Stimulated activated CD4-positive, alpha-beta T cell treated with anti-CD3 and anti-CD28 coated beads, Interleukin-15, amount 100 ng/mL, for 1 hour (primary cell): Measurements from ENCODE around the gene CMAS.
"Not testable (repeated sequence)": the region's sequence is repeated elsewhere in the genome, so short reads cannot be mapped to it uniquely, and the experiment has no call there.

Source experiments
- DNase-seq, 2 donors: peaks; one replicate each; pipeline ENCODE4 v3.0.0-alpha.2; 2020; ENCODE audit warnings: low read depth in 1 of 2, low spot score in 1 of 2

The CMAS gene

DNA sequence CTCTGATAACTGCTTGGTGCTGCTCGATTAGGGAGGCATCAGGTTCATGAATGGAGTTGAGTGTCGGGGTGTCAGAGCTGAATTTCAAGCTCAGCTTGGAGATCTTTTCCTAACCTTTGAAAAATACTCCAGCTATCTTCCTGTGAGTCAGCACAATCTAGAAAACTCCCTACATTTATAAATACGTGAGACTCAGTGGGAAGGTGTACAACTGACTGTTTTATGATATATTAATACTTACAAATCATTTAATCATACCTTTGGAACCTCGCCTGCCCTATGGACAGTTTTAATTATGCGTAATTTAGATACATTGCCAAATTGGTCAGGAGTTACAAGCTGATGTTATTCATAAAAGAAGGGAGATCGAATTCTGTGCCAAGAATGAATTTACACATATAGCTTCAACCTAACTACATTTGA, 961 bp downstream of the CMAS start:
- DNase-seq = no peak

DNA sequence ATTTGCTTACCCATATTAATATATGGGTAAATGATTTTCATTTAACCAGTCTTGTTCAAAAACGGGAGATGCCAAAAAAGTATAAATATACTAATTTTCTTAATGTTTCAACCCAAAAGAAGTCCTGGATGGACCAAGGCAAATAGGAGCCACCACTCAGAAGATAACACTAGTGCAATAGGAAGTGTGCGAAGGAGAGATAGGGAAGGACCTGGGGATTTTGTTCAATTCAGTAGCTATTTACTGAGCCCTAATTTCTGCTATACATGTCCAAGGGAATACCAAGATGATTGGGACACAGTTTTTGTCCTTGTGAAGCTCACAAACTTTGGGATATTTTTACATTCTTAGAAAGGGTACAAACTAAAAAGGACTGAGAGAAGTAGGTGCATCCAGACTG, 1.5 kb downstream of the CMAS start:
- no peak for DNase-seq

DNA sequence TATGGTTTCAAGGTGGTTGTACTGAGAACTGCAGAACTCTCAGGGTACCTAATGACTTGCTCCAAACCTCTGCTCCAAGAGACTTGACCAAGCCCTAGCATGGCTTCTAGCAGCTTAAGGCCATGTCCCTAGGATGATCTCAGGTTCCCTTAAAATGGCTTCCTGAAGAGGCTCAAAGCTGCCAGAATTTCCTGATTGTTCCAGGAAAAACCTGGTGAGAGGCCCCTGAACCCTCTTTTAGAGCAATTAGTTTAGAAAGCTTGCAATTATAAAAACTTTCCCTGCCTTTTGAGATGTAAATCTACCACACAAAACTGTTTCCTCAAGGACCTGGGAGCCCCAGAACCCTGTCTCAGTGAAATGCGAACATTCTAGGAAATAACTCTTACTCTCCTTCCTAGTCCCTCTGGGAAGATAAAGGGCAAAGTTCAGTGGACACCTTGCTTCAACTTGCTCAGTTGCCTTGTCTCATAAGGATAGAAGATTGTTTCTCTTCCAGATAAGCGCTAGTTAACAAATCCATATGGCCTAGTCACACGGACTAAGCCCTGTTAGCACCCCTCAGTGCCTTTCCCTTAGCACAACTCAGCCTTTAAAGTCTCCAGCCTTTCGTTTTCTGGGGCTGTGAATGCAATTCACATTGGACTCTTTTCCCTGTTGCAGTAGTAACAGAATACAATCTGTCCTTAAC, 2.5 kb downstream of the CMAS start:
- DNase-seq = no peak

DNA sequence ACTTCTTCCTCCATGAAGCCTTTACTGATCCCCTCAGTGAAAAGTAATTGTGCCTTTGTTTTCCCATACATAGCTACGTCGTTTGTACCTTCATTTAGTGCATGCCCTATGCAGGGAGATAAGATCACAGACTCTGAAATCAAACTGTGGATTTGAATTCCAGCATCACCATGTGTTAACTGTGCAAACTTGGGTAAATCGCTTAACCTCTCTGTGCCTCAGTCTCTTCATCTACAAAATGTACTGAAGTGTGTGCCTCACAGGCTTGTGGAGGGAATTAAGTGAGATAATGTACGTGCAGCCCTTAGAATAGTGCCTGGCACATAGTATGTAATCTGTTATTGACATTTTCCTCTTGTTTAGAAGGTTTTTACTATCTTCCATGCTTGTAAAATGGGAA, 4.1 kb downstream of the CMAS start:
- no peak for DNase-seq

DNA sequence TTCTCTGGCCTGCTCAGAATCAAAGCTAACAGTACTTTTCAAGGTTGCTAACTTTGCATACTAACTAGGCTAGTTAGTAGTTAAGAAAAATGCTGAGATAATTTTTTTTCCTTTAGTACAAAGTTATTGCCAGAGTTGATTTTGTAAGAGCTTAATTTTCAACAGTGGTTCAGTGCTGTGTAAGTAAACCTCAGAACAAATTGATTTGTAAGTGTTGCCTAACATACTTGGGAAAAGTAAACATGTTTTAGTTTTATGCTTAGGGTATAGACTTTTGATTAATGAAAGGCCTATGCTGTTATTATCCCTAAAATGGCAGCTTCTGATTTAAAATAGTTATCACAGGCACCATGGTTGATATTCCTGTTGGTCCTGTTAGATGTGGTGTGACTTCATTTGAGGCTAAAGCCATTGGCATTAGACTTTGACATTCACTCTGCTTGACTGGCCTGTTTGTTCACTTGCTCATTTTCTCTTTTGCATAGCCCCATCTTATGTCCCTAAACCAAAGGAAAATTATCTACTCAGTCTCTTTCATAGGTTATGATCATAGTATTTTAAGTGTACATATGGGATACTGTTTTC, 5.2 kb downstream of the CMAS start:
- no peak for DNase-seq

DNA sequence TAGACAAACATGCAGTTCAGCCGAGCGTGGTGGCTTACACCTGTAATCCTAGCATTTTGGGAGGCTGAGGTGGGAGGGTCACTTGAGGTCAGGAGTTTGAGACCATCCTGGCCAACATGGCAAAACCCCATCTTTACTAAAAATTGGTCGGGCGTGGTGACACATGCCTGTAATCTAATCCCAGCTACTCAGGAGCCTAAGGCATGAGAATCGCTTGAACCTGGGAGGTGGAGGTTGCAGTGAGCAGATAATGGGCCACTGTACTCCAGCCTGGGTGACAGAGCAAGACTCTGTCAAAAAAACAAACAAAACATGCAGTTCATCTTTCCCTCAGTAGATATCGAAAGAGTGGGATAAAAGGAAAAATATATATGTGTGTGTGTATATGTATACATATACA, 7.0 kb downstream of the CMAS start:
- DNase-seq = not testable (repeated sequence)

DNA sequence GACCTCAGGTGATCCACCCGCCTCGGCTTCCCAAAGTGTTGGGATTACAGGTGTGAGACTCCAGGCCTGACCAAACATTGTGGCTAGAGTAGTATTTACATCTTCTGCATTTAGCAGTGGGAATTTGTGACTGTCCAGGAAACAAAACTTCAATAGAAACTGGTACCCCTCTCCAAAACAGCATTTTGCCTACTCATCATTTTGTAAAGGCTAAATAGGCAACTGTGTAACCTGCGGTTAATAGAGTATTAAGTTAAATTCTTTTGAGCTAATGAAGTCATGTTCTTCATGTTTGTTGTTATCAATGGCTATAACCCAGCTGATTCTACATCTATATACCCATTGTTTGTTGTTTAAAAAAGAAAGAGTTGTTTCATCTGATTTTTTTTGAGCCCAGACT, 8.1 kb downstream of the CMAS start:
- DNase-seq = no peak

DNA sequence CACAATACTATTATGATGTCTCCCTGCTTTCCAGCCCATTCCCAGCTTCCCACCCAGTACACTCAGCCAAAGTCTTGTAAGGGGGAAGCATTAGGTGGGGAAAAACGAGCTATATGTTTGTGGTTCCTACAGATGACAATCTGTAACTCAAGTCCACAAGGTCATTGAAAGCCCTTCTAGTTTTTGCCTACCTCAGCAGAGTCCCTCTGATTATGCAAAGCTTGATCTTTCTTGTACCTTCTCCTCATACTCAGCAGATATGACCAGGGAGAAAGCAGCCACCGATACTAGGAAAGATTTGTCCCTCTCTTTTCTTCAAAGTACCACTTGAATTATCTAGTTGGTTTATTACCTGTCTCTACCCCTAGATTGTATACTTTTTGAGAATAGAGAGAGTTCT, 10.6 kb downstream of the CMAS start:
- no peak for DNase-seq

DNA sequence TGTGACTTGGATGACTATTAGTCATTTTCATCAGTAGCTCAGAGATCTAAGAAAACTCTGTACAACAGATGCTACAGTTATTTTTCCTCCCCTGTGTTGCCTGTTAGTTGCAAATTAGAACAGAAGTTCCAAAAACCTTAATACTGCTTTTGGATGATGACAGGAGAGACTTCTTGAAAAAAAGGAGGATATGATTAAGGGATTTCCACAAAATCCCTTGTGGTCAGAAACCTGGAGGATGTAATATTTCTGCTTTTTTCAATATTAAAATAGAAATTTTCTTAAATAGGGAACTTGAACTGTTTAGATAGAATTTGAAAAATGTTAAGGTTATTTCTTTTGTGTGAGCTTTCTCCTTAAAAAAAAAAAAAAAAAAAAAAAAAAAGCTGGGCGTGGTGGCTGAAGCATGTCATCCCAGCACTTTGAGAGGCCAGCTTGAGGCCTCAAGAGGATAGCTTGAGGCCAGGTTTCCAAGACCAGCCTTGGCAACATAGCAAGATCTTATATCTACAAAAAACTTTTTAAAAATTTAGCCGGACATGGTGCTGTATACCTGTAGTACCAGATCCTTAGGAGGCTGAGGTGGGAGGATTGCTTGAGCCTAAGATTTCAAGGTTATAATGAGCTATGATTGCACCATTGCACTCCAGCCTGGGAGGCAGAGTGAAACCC, 14.1 kb downstream of the CMAS start:
- no peak for DNase-seq

DNA sequence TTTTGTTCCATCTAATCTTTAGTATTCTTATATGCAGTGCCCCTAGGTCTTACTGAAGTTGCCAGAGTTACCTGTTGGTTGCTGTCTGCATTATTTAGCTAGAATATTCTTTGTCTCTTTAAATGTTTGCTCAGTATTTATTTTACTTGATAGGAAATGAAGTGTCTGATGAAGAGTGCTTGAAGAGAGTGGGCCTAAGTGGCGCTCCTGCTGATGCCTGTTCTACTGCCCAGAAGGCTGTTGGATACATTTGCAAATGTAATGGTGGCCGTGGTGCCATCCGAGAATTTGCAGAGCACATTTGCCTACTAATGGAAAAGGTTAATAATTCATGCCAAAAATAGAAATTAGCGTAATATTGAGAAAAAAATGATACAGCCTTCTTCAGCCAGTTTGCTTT, 18.9 kb downstream of the CMAS start:
- DNase-seq = no peak

DNA sequence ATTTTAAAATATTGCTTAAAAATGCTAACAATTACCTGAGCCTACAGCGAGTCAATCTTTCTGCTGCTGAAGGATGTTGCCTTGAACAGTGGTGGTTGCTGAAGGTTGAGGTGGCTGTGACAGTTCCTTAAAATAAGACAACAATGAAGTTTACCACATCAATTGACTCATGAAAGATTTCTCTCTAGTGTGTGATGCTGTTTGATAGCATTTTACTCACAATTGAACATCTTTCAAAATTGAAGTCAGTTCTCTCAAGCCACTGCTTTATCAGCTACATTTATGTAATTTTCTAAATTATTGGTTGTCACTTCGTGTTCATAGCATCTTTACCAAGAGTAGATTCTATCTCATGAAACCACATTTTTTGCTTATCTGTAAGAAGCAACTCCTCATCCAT, 20.3 kb downstream of the CMAS start:
- no peak for DNase-seq

DNA sequence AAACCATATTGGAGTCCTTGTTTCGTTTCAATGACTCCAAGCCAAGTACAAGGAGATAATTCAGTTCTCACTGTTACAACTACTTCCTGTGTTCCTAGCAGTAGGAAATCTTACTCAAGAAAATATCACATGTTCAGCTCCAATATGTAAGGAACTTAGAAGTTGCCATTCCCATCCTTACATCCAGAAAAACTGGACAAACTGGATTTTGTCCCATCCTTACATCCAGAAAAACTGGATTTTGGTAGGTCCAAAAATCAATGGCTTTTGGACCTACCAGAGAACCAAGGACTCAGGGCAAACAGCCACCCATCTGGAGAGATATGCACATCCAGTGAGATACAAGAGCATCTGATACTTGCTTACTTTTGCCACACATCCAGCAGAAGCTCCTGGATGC, 23.8 kb downstream of the CMAS start:
- no peak for DNase-seq

DNA sequence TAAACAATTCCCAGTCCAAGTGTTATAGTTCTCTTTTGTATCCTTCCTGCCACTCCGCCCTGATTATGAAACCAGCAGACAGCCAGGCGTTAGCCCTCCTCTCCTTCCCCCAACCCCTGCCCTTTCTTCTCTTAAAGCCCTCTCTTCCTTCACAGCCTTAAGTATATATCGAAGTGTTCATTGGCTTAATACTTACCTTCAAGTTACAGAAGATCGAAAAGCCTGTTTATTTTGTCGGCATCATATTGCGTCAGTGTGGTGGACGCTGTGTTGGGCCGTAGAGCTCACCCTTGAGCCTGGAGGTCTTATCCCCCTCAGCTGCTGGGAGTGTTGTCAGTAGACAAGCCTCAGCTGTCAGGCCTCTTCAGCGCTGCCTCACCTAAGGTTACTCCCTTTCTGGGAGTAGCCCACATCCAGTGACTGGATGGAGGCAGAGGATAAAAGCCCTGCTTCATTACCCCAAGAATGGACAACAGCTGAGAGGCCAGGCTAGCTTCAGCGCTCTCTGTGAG, 36.2 kb downstream of the CMAS start:
- no peak for DNase-seq

DNA sequence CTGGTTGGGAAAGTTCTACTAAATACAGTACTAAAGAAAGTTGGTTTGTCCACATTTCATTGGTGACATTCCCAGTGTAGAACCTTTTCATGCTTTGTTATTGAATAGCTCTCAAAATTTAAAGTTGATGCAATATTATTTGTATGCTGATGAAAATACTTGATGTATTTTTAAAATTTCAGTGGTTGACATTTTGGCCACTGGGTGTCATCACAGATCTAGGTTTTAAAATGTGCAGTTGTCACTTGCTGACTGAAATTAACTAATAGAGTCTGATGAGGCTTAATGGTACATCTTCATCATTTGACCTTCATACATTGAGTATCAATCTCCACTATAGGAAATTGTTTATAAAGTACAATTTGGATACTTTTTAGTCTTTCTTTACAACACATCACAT, 37.1 kb downstream of the CMAS start:
- DNase-seq = no peak

DNA sequence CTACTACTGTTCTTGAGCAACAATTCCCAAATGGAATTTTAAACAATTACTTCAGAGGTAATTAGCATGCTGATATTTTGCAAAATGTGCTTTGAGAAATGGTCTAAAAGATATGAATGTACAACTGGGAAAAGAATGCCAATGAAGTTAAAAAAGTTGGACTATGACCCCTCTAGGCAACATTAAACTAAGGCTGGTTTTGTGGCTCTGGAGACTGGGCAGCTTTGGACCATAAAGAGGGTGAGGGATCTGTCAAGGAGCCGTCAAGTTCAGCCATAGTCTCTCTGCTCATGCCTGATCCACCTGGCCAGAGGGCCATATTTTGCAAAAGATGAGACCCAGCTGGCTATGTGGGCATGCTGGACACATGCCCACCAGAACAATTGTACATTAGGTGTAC, 38.8 kb downstream of the CMAS start:
- no peak for DNase-seq

DNA sequence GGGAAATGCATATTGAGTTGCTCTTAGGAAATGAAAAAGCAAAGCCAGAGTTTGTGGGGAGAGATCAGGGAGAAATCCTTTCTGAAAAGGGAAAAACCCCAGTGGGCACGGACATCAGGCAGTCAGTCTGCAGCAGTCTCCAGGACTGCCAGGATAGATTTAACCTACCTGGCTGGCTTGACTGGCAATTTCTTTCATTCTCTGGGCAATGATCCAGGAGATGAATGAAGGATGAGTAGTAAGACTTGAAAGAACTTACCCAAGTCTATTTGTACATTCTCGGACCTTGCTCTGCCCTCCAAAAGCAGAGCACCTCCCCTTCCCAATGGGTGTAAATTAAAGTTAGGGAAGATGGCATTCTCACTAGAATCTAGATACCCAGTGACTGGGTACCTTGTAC, 42.9 kb downstream of the CMAS start:
- no peak for DNase-seq

DNA sequence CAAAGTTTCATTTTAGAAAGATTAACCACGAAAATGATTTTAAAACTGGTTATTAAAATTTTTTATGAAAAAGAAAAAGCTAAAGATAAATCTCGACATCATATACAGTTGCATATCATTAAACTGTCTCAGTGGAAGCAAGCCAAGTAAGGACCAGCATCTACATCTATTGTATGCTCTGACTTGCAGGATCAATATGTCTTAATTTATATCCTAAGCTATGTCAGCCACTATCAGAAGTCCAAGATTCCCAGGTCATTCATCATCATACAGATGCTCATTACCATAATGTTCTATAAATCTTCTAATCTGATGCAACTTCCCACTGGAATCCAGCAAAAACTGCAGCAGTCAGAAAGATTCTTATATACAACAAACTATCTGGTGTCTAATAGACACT, 43.5 kb downstream of the CMAS start:
- no peak for DNase-seq

DNA sequence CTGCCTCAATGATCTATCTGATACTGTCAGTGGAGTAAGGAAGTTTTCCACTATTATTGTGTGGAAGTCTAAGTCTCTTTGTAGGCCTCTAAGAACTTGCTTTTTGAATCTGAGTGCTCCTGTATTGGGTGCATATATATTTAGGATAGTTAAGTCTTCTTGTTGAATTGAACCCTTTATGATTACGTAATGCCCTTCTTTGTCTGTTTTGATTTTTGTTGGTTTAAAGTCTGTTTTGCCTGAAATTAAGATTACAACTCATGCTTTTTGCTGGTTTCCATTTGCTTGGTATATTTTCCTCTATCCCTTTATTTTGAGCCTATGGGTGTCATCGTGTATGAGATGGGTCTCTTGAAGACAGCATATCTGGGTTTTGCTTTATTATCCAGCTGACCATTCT, 53.0 kb downstream of the CMAS start:
- not testable (repeated sequence) for DNase-seq

DNA sequence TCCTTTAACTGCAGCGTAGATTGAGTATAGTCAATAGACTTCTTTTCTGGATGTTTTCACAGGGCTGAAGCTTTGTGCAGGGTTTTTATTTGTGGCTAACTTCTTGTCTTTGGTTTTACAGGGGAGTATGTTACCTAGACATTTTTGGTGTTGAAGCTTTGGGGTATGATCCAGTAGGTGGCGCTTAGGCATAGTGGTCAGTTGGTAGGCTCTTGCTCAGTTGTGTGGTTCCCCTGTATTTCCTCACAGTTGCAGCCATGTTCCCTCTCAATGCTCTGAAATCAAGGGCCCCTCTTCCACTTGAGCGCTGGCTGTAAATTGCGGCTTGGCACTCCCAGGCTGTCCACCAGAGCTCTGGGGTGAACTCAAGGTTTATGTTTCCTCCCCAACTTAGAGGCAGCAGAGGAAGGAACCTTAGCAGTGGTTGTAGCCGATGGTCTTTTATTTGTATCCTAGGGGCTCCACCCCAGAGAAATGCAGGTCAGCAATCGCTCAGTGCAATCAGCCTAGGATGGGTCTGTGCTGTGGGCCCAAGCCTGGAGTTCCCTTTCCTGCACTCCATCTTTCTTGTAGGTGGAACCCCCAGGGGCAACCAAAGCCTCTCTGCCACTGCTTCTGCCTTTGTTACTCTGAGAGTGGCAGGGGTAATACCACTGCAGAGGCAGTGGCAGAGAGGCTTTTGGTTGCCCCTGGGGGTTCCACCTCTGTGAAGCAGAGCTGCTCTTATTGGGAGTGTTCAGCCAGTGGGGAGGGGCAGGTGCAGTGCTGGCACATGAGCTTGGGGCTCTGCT, 55.1 kb downstream of the CMAS start:
- no peak for DNase-seq

DNA sequence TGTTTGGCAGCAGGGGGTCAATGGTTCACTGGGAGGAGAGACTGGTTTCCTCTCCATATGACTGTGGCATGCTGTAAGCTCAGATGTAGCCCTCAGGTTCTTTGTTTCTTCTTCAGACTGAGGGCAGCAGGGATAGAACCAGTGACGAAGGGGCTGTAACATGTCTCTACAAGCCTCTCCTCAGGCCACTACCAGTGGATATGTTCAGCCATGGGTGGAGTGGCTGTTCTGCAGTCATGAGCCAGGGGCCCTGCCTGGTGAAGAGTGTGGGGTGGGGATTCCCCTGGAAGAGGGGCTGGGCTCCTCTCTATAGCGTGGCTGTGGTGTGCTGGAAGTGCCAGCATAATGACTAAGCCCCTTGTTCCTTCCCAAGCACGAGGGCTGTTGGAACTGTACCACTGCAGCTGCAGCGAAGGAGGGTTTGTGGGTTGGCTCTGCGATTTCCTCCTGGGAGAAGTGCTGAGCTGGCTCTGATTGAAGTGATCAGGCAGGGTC, 55.8 kb downstream of the CMAS start:
- DNase-seq = no peak

DNA sequence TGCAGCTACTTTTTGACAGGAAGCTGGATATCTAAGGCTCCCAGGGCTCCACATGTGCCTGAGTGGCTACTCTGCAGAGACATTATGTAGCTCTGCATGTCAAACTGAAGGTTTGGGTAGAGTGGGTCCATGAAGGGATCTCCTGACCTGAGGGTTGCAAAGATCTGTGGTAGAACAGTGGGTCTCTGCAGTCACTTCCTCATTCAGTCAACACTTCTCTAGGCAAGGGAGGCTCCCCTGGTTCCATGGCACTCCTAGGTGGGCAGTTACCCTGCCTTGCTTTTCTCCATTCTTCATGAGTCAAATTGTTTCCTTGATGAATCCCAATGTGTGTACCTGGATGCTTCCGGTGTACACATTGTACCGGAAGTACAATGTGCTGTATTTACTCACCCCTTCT, 57.4 kb downstream of the CMAS start:
- no peak for DNase-seq

DNA sequence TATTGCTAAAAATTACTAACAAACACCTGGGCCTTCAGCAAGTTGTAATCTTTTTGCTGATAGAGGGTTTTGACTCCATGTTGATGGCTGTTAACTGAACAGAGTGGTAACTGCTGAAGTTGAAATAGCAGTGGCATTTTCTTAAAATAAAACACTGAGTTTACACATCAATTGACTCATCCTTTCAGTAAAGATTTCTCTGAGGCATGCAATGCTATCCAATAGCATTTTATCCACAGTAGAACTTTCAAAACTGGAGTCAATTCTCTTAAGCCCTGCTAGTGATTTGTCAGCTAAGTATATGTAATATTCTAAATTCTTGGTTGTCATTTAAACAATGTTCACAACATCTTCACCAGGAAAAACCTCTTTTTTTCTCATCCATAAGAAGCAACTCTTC, 59.5 kb downstream of the CMAS start:
- no peak for DNase-seq
